Endothelial cell of umbilical vein (primary cell): ENCODE measurements around the gene SKIDA1. TPM values are rescaled to one million over a fixed set of nuclear protein-coding genes. Genes with fewer than 3 reads are reported as not detected.

Experiments
- BruUV-seq: library from RNA; stranded (reverse); fragments of 400-500 nt; replicated peaks from 2 replicates; lab custom pipeline; 2021; lab: Mats Ljungman, UMichigan
- CTCF ChIA-PET: fragments of 300-600, 350-600 bp; sonication (Branson Sonifier 250); formaldehyde crosslinking; loops from one replicate; lab custom pipeline; 2021; ENCODE audit warnings: antibody characterized with exemption, inconsistent platforms; lab: Charles Lee
- POLR2A ChIA-PET: fragments of 300-600, 350-600 bp; sonication (Branson Sonifier 250); formaldehyde crosslinking; loops from one replicate; lab custom pipeline; 2021; ENCODE audit warnings: antibody characterized with exemption, inconsistent platforms; lab: Charles Lee
- DNase-seq: peaks from one replicate; pipeline ENCODE4 v3.0.0-alpha.2; 2011; ENCODE audit warnings: low read depth, low spot score
- FAIRE-seq: peaks from 2 replicates; lab custom pipeline; 2011; peaks lifted over from hg19 to GRCh38; lab: Jason Lieb, UNC
- H2AFZ ChIP-seq: 2 replicates; pipeline ENCODE4 v1.6.0; 2012; ENCODE audit warnings: low read depth, low read length, control low read depth, inconsistent platforms
- H3K27ac ChIP-seq: 2 replicates; pipeline ENCODE4 v1.5.1; 2011; ENCODE audit warnings: low read depth, mild to moderate bottlenecking, control low read depth, low read length, moderate library complexity; ENCODE audit not compliant: insufficient read depth
- H3K27me3 ChIP-seq, 2 experiments: 2 replicates each; pipeline versions ENCODE4 v1.6.0 to v1.6.1; 2011; ENCODE audit warnings: low read length in 2 of 2, mixed read lengths in 1 of 2; ENCODE audit not compliant: control insufficient read depth in 2 of 2, insufficient read depth in 2 of 2
- H3K36me3 ChIP-seq, 2 experiments: 2 replicates in 1 of 2; 3 replicates in 1 of 2; pipeline ENCODE4 v1.5.1; 2011; ENCODE audit warnings: low read length in 2 of 2, mild to moderate bottlenecking in 1 of 2, moderate library complexity in 1 of 2; ENCODE audit not compliant: control insufficient read depth in 2 of 2, insufficient read depth in 2 of 2; ENCODE audit errors: extremely low read depth in 1 of 2
- H3K4me1 ChIP-seq: 3 replicates; pipeline ENCODE4 v1.5.1; 2011; ENCODE audit warnings: mild to moderate bottlenecking, low read length; ENCODE audit not compliant: control insufficient read depth, insufficient read depth; ENCODE audit errors: extremely low read depth
- H3K4me2 ChIP-seq: 2 replicates; pipeline ENCODE4 v1.6.1; 2011; ENCODE audit warnings: low read length, control low read depth, mixed read lengths; ENCODE audit not compliant: insufficient read depth
- H3K4me3 ChIP-seq, 3 experiments: fragments of 200-600 bp in 1 of 3; sonication (generic), shearing (Covaris generic) in 1 of 3; replicated peaks in 1 of 3; 2 replicates each; pipeline ENCODE4 v1.5.1; 2011 to 2016; ENCODE audit warnings: control low read depth in 3 of 3, low read length in 3 of 3, mild to moderate bottlenecking in 2 of 3, inconsistent platforms in 1 of 3, low read depth in 1 of 3, moderate library complexity in 1 of 3; ENCODE audit not compliant: insufficient read depth in 1 of 3
- H3K79me2 ChIP-seq: 2 replicates; pipeline ENCODE4 v1.6.0; 2012; ENCODE audit warnings: low read length, inconsistent platforms; ENCODE audit not compliant: control insufficient read depth, insufficient read depth
- H3K9ac ChIP-seq: replicated peaks from 2 replicates; pipeline ENCODE3; 2011; ENCODE audit warnings: low read length, control low read depth; ENCODE audit not compliant: insufficient read depth; ENCODE audit errors: extremely low read depth
- H3K9me1 ChIP-seq: replicated peaks from 3 replicates; pipeline ENCODE4 v1.6.0; 2011; ENCODE audit warnings: mild to moderate bottlenecking, low read length; ENCODE audit not compliant: control insufficient read depth, insufficient read depth; ENCODE audit errors: extremely low read depth
- H3K9me3 ChIP-seq: replicated peaks from 2 replicates; pipeline ENCODE4 v1.5.1; 2012; ENCODE audit warnings: low read length, inconsistent platforms; ENCODE audit not compliant: control insufficient read depth, insufficient read depth
- H4K20me1 ChIP-seq: replicated peaks from 2 replicates; pipeline ENCODE3; 2011; ENCODE audit warnings: mild to moderate bottlenecking, low read length; ENCODE audit not compliant: control insufficient read depth, insufficient read depth; ENCODE audit errors: extremely low read depth
- CTCF ChIP-seq, 2 donors: IDR thresholded peaks; 1 replicate in 1 of 2; 2 replicates in 1 of 2; pipeline ENCODE4 v1.5.1; 2011; ENCODE audit warnings: low read length in 2 of 2, mild to moderate bottlenecking in 2 of 2, moderate library complexity in 2 of 2, control low read depth in 1 of 2, inconsistent platforms in 1 of 2, low read depth in 1 of 2; ENCODE audit not compliant: insufficient read depth in 1 of 2; ENCODE audit errors: extremely low read depth in 1 of 2
- EZH2 ChIP-seq: IDR thresholded peaks from 2 replicates; pipeline ENCODE4 v1.6.1; 2012; ENCODE audit warnings: borderline replicate concordance, low read depth, mild to moderate bottlenecking, moderate library complexity, low read length, inconsistent platforms; ENCODE audit not compliant: severe bottlenecking
- GATA2 ChIP-seq: IDR thresholded peaks from 2 replicates; pipeline ENCODE4 v1.7.0; 2011; ENCODE audit warnings: low read depth, mild to moderate bottlenecking, moderate library complexity, mixed read lengths, low read length; ENCODE audit not compliant: insufficient read length, insufficient read depth
- JUN ChIP-seq: IDR thresholded peaks from 2 replicates; pipeline ENCODE4 v1.6.1; 2011; ENCODE audit warnings: borderline replicate concordance, low read depth; ENCODE audit not compliant: insufficient read length, insufficient read depth
- MAX ChIP-seq: IDR thresholded peaks from 2 replicates; pipeline ENCODE4 v1.6.1; 2011; ENCODE audit not compliant: insufficient read depth, insufficient read length
- MYC ChIP-seq: IDR thresholded peaks from one replicate; pipeline ENCODE4 v1.6.1; 2011; ENCODE audit warnings: mild to moderate bottlenecking, low read depth, low read length
- POLR2A ChIP-seq: IDR thresholded peaks from 2 replicates; pipeline ENCODE4 v1.6.1; 2012; ENCODE audit warnings: low read depth, mild to moderate bottlenecking, control low read depth, low read length
- POLR2AphosphoS5 ChIP-seq: IDR thresholded peaks from 2 replicates; pipeline ENCODE4 v1.6.1; 2012; ENCODE audit warnings: low read depth, mild to moderate bottlenecking, control low read depth, low read length, moderate library complexity; ENCODE audit not compliant: insufficient read depth
- dilution Hi-C: fragments of 300-500 bp; cut with MboI; formaldehyde crosslinking; loops from one replicate; pipeline ENCODE4 v1.15.0; 2019; ENCODE audit warnings: low sequenced_read_pairs; ENCODE audit not compliant: extremely low pct_ligation_motif_present
- intact Hi-C: fragments of 100-400 bp; cut with micrococcal nuclease; formaldehyde crosslinking; loops from one replicate; pipeline ENCODE4 v1.10.0; 2022
- polyA plus RNA-seq, 4 experiments: library from polyadenylated mRNA; depleted of rRNA in 3 of 4; stranded (reverse) in 3 of 4; unstranded in 1 of 4; fragments of >200 nt; gene quantifications; 2 replicates each; pipeline versions ENCODE4 v1.2.1 to v1.2.3, GENCODE V29; 2011 to 2012; ENCODE audit warnings: missing spikeins in 1 of 4
- total RNA-seq: library from RNA; stranded (reverse); gene quantifications from 2 replicates; pipeline ENCODE4 v1.2.3, GENCODE V29; 2021

SKIDA1 gene
- total and polyA plus RNA-seq, 2 donors (not counting 3 experiments of a cell fraction or from before 2014, with no cell fraction given) = 0.21 to 0.71 TPM

DNA sequence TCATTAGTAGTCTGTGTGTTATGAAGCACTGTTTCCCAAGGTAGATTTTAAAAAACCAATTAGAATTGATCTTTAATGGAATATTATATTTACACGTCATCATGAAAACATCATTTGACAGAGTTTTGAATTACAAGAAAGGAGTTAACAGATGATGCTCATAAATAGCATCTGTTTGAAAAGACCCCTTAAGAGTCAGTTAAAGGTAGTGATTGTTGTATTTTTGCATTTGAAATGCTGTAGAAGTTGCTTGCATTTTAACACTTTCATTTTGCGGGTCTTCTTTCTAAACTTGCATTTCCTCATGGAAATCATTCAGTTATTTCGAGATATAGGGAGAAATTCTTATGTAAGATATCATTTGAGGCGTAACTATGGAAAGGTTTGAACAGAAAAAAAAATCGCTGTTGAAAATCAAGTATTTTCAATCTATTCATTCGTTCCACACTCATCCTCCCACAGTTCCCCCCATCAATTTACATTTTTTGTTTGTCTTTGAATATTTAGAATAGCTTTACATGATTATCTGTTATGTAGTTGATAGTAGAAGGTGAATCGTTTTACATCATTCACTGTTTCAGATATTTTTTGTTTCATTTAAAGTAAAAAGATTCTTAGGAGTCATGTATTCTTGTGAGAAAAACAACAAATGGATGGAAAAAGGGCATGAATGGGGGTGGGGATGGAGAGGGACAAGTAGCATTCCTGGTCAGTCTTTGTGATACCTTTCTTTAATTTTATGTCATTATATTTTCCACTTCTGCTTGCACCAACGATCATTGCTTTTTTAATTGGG lies 3.0 kb upstream of the SKIDA1 start:
- H4K20me1 ChIP-seq = no peaks in the 10 kb centered on the region
- H3K4me1 ChIP-seq = peaks cover 39% of the 10 kb centered on the region
- no peaks in the 10 kb centered on the region for H3K79me2 ChIP-seq
- no peaks in the 10 kb centered on the region for H3K9me1 ChIP-seq
- intact Hi-C loops (loop anchor here (5.0 to 10.0 kb wide), 3 partner anchors 236 to 796 kb away; partner anchors contain the start of gene BMI1), dilution Hi-C loops (no loop called here)
- H3K4me3 ChIP-seq = peak overlapping the region; percentile 48 to 78 (median 73)
- no peak for TF ChIP-seq POLR2AphosphoS5
- peak; percentile 14 for TF ChIP-seq POLR2A
- no TSS peak for BruUV-seq
- H3K27ac ChIP-seq = peak overlapping the region; percentile 97
- FAIRE-seq (no peak), DNase-seq (peak; percentile 28)
- H3K36me3 ChIP-seq = no peaks in the 10 kb centered on the region
- no peaks in the 10 kb centered on the region for H3K27me3 ChIP-seq
- ChIA-PET CTCF (interaction anchor here (1.4 to 3.1 kb wide), 4 partner anchors 10 to 205 kb away, joined by 6 to 38 read pairs (median 12); no protein-coding TSS in a partner anchor), POLR2A (interaction anchor here (1.0 kb wide), 1 partner anchor 10 kb away, joined by 3 read pairs; no protein-coding TSS in a partner anchor)
- H3K9me3 ChIP-seq = no peaks in the 10 kb centered on the region
- peak overlapping the region; percentile 100 for H3K4me2 ChIP-seq
- H3K9ac ChIP-seq = peak overlapping the region; percentile 99
- H2AFZ ChIP-seq = peak overlapping the region; percentile 44

GRCh38 chr10:21527598-21528235 lies 2.2 kb upstream of the SKIDA1 start:
- H2AFZ ChIP-seq = peak overlapping the region; percentile 53
- H3K4me2 ChIP-seq = peak overlapping the region; percentile 100
- BruUV-seq = no TSS peak
- H3K4me3 ChIP-seq = peak overlapping the region; percentile 48 to 78 (median 73)
- H4K20me1 ChIP-seq = no peaks in the 10 kb centered on the region
- peaks cover 32% of the 10 kb centered on the region for H3K4me1 ChIP-seq
- H3K27me3 ChIP-seq = no peaks in the 10 kb centered on the region
- H3K79me2 ChIP-seq = no peaks in the 10 kb centered on the region
- DNase-seq (peak; percentile 73), FAIRE-seq (no peak)
- intact Hi-C loops = loop anchor here (1.0 to 10.0 kb wide), 8 partner anchors 10 to 797 kb away; partner anchors contain the start of gene BMI1
- H3K36me3 ChIP-seq = no peaks in the 10 kb centered on the region
- H3K9me3 ChIP-seq = no peaks in the 10 kb centered on the region
- H3K27ac ChIP-seq = peak overlapping the region; percentile 97
- ChIA-PET CTCF (interaction anchor here (1.0 to 3.1 kb wide), 6 partner anchors 9 to 448 kb away, joined by 3 to 38 read pairs (median 8); no protein-coding TSS in a partner anchor), POLR2A (interaction anchor here (0.9 to 1.0 kb wide), 2 partner anchors 9 to 812 kb away, joined by 3 to 4 read pairs; no protein-coding TSS in a partner anchor)
- H3K9me1 ChIP-seq = no peaks in the 10 kb centered on the region
- H3K9ac ChIP-seq = peak overlapping the region; percentile 99
- dilution Hi-C loops = no loop called here
- no peak for TF ChIP-seq POLR2A
- TF ChIP-seq MYC = no peak
- TF ChIP-seq CTCF (IDR thresholded peaks at IDR 0.05; ENCODE audit: extremely low read depth in 1 of 2, insufficient read depth in 1 of 2, low read depth in 1 of 2, low read length in 2 of 2) = no peak
- no peak for TF ChIP-seq MAX
- no peak for TF ChIP-seq GATA2
- TF ChIP-seq EZH2 = no peak
- no peak for TF ChIP-seq JUN
